GM21737 (cell line): Measurements from ENCODE around the gene CXCL11.
"Not testable (repeated sequence)": the region's sequence is repeated elsewhere in the genome, so short reads cannot be mapped to it uniquely, and the experiment has no call there.

ENCODE experiments used
- ATAC-seq: cut with Tn5 transposase; IDR thresholded peaks from one replicate; pipeline ENCODE4 v1.9.1; 2021; ENCODE audit warnings: mild to moderate bottlenecking, moderate library complexity; ENCODE audit not compliant: unreplicated experiment

CXCL11 gene

GRCh38 chr4:76002176-76002575, 33.7 kb downstream of the CXCL11 start:
- ATAC-seq = no peak

- no peak for ATAC-seq
Measured at GRCh38 chr4:76001700-76002099, 34.2 kb downstream of the CXCL11 start.

GRCh38 chr4:76000279-76000678, 35.6 kb downstream of the CXCL11 start:
- ATAC-seq = no peak

- not testable (repeated sequence) for ATAC-seq
Measured at GRCh38 chr4:75998525-75999147, 37.2 kb downstream of the CXCL11 start.

- ATAC-seq = no peak
Measured at GRCh38 chr4:75997946-75998345, 37.9 kb downstream of the CXCL11 start.

- no peak for ATAC-seq
Measured at GRCh38 chr4:75997081-75997480, 38.8 kb downstream of the CXCL11 start.

- no peak for ATAC-seq
Measured at GRCh38 chr4:75995727-75996126, 40.1 kb downstream of the CXCL11 start.

- no peak for ATAC-seq
Measured at GRCh38 chr4:75992462-75992861, 43.4 kb downstream of the CXCL11 start.

- no peak for ATAC-seq
Measured at GRCh38 chr4:75989846-75990528, 45.9 kb downstream of the CXCL11 start.

- no peak for ATAC-seq
Measured at GRCh38 chr4:75985116-75985515, 50.8 kb downstream of the CXCL11 start.
